Esophagus mucosa (tissue), 1 donor: ENCODE results near the gene LRP1. TPM values are rescaled to one million over a fixed set of nuclear protein-coding genes. Genes with fewer than 3 reads are reported as not detected.

Experiments used
- ATAC-seq: fragments of 200-7000 bp; cut with Tn5 transposase; one replicate; pipeline ENCODE4 v1.9.1; 2020
- total RNA-seq: library from RNA; stranded (reverse); gene quantifications from one replicate; pipeline ENCODE4 v1.2.4, GENCODE V29; 2023
- donor health status: DM: yes; HTN: yes; CAD: no.

The LRP1 gene
- total RNA-seq, 1 donor from 2014 or later: 74.0 TPM

DNA sequence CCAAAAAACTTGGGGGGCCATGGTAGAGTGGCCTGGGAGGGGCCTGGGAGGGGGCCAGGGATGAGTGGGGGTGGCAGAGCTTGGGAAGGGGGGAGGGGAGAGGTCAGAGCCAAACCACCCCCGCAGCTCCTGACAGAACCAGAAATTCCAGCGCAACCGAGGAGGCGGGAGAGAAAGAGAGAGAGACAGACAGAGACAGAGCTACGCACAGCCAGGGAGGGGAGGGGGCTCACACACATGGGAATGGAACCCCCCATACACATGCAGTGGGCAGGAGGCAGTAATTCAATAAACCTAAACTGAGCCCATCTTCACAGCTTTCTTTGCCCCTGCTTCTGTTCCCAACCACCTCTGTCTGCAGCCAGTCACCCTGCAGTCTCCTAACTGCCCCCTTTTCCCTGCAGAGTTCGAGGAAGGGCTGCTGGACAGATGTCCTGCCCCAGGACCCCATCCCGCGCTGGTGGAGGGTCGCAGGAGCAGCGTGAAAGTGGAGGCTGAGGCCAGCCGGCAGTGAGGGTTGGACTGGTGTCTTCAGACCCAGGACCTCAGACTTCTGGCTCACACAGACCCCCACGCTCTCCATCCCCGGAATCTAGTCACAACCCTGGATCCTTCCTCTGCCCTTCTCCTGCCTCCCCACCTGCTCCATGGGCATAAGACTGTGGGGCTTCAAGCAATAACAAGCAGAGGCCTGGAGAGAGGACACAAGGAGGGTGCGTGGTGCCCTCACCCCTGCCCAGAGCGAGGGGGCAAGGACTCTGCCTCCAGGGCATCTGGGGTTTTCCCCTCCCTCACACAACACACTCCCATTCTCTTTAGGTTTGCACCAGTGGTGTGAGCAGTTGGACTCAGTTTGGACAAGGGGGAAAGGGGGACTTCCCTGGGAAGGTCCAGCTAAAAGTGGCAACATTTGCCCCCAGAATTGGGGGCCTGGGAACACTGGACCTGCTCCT is 33.8 kb upstream of the LRP1 start:
- ATAC-seq: no peak

GRCh38 chr12:57095440-57095839 is 32.8 kb upstream of the LRP1 start:
- peak; percentile 0 for ATAC-seq

GRCh38 chr12:57096099-57096572 is 32.1 kb upstream of the LRP1 start:
- ATAC-seq: peak; percentile 86

GRCh38 chr12:57096748-57097553 is 31.3 kb upstream of the LRP1 start:
- ATAC-seq: no peak

- ATAC-seq: no peak
Measured at GRCh38 chr12:57097554-57097835, 30.8 kb upstream of the LRP1 start.

DNA sequence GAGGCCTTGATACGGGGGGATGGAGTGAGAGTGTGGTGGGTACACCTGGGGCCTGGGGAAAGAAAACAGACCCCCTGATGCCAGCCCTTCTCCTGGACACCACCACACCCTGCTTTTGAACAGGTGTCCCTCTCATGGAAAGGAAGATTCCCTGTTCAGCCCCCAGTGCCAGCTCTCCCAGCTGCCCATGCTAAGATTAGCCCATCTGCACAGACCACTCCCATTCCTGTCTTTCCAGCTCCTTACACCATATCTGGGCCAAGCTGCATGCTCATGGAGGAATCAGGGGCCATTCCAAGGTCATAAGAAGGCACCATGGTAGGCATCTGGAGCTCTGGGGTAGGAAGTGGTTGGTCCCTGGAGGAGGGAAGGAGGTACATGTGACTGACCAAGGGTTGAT is 29.7 kb upstream of the LRP1 start:
- ATAC-seq: no peak

DNA sequence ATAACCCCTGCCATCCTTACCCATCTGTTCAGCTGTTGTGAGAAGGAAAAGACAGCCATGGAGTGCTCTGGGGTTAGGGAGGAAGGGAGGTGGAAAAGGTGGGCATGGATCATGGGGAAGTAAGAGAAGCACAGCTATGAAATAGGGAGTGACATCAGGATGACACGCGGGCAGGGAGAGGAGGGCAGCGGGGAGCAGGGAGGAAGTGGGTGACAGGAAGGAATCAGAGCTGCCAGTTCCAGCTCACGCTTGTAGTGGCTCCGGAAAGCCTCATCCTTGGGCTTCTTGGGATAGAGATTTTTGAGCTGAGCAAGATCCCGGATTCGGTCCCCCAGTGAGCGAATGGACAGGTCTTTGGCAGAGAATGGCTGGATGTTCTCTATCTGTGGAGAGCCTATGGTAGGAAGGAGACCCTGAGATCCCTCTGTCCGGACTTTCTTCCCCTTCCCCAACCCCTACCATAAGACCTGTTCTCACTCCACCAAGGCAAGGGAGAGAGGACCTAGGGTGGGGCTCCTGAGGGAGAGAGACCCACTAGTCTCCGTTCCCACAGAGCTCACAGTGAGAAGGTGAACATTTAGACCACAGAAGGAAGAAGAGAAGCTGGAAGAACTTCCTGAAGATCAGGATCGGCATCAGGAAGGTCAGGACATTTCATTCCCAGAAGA is 29.1 kb upstream of the LRP1 start:
- no peak for ATAC-seq

- no peak for ATAC-seq
Measured at GRCh38 chr12:57099766-57100165, 28.5 kb upstream of the LRP1 start.

DNA sequence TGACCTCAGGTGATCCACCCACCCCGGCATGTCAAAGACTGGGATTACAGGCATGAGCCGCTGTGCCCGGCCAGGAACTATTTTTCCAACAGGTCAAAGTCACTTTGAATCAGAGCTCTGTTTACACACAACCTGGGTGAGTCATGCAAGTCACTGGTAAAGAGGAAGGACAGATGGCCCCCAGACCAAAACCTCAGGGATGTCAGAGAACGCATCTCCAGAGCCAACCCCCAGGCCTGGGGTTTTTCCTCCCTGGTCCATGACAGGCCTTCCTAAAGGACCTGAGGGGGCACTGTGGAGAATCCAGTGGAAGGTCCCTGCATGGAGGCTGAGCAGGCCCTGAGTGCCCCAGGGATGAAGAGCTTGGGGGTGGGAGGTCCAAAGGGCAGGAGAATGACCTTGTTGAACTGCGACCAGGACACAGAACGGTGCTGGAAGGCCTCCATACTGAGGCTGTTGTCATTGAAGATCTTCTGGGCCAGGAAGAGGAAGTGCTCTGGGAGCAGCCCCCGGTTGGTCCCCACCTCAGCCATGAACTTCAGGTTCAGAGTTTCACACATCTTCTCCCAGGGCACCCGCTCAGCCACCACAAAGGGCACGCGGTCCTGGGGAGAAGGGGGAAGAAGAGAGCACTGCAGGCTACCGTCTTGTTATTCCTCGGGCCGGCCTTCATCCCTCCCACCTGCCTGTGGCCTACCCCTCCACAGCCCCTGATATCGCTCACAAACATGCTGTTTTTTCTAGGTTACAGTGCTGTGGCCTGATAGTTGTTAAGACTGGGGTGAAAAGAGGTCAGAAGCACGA is 26.2 kb upstream of the LRP1 start:
- ATAC-seq: no peak

GRCh38 chr12:57103856-57104255 is 24.4 kb upstream of the LRP1 start:
- no peak for ATAC-seq

- no peak for ATAC-seq
Measured at GRCh38 chr12:57104292-57104910, 23.9 kb upstream of the LRP1 start.

DNA sequence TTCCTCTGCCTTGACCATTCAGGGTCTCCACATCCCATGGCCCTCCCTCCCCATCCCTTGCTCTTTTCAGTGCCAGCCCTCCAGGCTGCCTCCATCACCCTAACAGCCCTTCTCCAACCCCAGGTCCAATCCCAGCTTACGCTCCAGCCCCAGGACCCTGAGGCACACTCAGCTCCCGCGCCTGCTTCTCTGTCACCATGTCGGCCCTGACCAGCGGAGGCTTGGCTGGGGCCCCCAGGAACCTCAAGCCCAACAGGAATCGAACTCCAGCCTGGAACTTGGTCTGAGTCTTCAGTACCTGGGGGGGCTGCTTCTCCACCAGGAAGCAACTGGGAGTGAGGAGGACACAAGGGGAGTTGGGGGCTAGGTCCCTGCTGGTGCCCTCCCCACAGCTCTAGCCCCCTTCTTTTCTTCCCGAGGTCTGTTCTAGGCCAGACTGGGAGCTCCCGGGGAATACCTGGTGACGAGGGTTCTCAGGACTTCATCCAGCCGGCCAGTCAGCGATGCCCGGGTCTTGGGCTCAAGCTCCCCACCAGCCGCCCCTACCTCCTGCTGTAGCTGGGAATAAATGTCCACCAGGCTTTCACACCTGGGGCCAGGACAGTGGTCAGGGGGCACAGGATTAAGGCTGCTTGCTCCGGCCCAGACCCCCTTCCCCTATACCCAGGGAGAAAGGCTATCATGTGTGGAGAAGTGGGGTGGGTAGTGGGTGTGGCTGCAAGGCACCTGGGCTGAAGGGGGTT is 23.1 kb upstream of the LRP1 start:
- no peak for ATAC-seq

DNA sequence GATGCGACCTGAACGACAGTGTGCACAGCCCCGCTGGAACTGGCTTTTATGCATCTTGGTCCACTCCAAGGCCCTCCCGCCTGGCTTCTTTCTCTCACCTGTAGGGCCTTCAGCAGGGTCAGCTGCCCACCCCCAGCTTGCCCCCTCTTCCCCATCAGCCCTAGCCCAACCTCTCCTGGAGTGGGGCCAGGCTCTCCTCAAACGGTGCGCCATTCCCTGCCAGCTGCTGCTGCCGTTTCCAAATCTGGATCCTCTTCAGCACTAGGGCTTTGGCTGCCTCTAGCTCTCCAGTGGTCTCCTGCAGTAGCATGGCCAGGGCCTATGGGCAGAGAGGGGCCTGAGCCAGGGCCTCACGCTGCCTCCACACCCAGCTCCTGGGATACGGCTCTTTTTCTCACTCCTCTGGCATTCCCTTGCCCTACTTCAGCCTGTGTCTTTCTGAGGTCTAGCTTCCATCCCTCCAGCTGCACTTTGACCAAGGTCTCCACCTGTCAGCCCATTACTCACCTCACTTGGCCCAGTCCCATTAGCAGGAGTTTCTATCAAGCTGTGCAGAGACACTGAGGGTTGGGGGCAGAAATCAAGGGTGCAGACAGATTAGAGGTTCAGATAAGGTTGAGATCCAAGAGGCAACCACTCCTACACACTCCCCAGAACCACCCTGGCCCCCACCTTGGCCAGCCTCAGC is 22.1 kb upstream of the LRP1 start:
- ATAC-seq: no peak

DNA sequence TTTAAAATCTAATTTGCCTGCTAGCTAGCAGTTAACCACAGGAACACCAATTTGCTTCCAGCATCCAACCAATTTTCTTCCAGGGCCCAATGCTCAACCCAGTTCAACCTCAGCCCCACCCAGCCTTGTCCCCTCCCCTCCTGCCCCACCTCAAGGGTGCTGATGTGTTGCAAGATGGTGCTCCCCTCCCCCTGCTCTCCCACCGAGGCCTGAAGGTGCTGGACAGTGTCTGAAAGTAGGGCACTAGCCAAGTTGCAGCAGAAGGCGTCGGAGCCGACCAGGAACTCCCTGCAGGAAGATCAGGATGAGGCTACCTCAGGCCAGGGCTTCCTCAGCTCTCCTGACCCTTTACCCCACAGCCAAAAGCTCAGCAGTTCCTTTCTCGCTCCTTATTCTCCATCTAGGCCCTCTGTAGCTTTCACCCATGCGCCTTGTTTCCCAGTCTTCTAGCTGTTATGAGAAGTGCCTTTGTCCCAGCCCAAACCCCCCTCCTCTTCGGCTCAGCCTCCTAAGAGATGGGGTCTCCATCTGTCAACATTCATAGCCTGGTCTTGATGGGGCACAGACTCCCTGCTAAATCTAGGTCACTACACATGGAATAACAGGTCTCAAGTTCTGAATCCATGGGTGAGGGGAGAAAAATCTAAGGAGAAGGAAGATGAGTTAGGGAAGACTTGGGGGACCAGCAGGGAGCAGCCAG is 20.7 kb upstream of the LRP1 start:
- no peak for ATAC-seq

GRCh38 chr12:57109207-57110103 is 18.8 kb upstream of the LRP1 start:
- ATAC-seq: no peak

DNA sequence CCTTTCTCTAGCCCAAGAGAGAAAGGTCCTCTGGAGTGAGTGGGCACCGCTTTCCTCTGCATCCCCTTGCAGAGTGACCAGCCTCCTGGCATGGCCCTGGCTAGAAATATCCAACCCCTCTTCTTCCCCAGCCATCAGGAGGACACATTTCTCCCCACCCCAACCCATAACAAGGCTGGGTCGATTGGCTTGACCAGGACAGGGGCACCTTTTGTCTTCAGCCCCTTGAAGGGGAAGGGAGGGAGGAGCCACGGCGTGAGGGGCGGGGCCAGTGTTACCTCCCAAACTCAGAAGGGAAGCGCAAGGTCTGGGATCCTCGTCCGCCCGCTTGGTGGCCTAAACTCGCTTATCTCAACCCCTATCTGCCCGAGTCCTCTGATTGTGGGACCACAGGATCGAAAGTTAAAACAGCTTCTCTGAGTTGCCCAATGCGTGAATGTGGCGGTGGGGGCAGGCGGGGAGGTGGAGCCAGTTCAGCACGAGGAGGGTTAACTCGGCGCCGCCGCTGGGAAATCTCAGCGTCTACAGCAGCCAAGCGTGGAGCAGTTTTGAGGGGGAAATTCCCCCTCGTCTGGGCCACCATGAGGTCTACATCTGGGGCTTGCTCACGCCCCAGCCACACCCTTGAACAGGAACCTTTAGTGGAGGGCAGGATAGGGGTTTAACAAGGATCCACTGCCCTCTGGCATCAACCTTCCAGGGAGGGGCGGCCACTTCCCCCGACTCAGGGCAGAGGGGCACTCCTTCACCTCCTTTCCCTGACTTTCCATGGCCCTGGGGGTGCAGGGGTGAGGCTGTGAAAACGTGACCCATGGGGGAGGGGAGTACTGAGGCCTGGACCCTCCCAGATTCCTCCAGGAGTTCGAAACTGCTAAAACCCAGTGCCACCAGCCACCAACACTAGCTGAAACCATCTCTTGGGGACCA is 17.9 kb upstream of the LRP1 start:
- peak; percentile 3 for ATAC-seq

DNA sequence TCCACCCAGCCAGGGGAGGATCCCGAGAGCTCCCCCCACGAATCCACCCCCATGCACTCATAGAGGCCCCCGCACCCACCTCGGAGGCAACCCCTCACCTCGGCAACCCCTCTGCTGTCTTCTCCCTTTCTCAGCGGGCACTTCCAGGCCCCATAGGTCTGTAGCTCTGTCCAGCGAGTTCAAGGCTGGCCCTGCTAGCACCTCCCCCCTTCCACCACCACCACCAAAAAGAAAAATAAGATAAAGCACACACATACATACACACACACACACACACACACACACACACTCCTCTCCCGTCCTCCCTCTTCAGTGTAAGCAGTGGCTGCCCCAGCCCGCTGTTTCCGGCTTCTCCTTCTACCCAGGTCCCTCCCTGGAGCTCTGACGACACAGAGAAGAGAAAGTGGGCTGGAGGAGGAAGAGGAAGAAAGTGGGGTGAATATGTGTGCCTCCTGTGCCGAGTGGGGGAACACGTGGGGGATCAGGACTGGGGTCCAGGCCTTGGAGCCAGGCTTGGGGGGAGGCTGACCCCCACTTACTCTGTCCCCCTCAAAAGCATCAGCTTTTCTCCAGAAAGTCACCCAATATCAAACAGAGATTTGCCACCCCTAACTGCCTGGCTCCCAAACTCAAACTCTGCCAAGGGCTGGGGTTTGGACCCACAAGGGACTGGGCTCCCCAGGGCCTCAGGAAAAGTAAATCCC is 17.1 kb upstream of the LRP1 start, which contains the start of gene STAT6:
Gene STAT6 (minus strand): TSS at position 332 of the 704 bp plus-strand sequence. CDS start 3,084 bp downstream, outside the sequence.
- ATAC-seq: peak; percentile 79
